Subcutaneous abdominal adipose tissue (tissue), 5 donors: ENCODE results near the gene CCDC97.
"Not testable (repeated sequence)": the region's sequence is repeated elsewhere in the genome, so short reads cannot be mapped to it uniquely, and the experiment has no call there.

Experiments
- H3K27ac ChIP-seq: one replicate; pipeline ENCODE4 v1.7.0; 2013; ENCODE audit warnings: low read depth, mild to moderate bottlenecking, inconsistent platforms, low read length, moderate library complexity
- H3K27me3 ChIP-seq, 5 donors: one replicate each; pipeline ENCODE4 v1.7.0; 2013; ENCODE audit warnings: low read length in 5 of 5, inconsistent platforms in 1 of 5; ENCODE audit not compliant: control insufficient read depth in 5 of 5, insufficient read depth in 4 of 5
- H3K36me3 ChIP-seq, 5 donors: one replicate each; pipeline ENCODE4 v1.7.0; 2013; ENCODE audit warnings: low read length in 5 of 5; ENCODE audit not compliant: control insufficient read depth in 5 of 5, insufficient read depth in 5 of 5
- H3K4me1 ChIP-seq, 5 donors: one replicate each; pipeline ENCODE4 v1.7.0; 2013; ENCODE audit warnings: low read length in 5 of 5, mild to moderate bottlenecking in 3 of 5, moderate library complexity in 1 of 5; ENCODE audit not compliant: control insufficient read depth in 5 of 5, insufficient read depth in 5 of 5
- H3K4me3 ChIP-seq, 5 donors: one replicate each; pipeline ENCODE4 v1.7.0; 2013; ENCODE audit warnings: low read length in 5 of 5, low read depth in 1 of 5
- H3K9ac ChIP-seq, 5 donors: one replicate each; pipeline ENCODE4 v1.7.0; 2013; ENCODE audit warnings: low read length in 5 of 5, mild to moderate bottlenecking in 4 of 5, moderate library complexity in 3 of 5
- H3K9me3 ChIP-seq, 5 donors: one replicate each; pipeline ENCODE4 v1.7.0; 2013; ENCODE audit warnings: low read length in 5 of 5; ENCODE audit not compliant: control insufficient read depth in 5 of 5
- donor health status: healthy.
- donor health status: healthy.
- donor health status: healthy.
- donor health status: healthy.
- donor health status: healthy.

Gene CCDC97

DNA sequence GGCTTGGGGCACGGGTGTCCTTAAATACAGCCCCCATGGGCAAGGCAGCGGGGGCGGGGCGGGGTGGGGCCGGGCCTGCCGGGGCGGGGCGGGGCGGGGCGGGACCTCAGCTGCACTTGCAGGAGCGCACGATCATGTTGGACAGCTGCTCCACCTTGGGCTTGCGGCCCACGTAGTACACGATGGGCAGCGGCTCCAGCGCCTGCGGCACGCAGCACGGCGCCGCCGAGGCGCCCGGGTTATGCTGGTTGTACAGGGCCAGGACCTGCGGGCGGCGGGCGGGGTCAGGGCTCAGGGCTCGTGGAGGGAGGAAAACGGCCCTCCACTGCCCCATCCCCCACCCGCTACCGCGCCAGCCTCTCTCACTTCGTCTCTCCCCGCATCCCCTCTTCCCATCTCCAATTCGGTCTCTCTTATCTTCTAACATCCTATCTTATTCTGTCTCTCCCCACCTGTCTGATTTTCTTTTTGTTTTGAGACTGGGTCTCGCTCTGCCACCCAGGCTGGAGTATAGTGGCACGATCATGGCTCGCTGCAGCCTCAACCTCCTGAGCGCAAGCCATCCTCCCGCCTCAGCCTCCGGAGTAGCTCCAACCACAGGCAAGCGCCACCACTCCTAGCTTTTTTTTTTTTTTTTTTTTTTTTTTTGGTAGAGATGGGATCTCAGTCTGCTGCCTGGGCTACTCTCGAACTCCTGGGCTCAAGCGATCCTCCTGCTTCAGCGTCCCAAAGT is 21.1 kb downstream of the CCDC97 start:
- H3K27ac ChIP-seq, result no peak overlapping the region
- peaks cover 10 to 53% (median 26%) of the 10 kb centered on the region in 5 donors for H3K4me1 ChIP-seq
- no peak overlapping the region for H3K9ac ChIP-seq
- no peak overlapping the region for H3K4me3 ChIP-seq
- H3K36me3 ChIP-seq, result peaks cover 0 to 38% (median 20%) of the 10 kb centered on the region in 5 donors
- peaks cover 3 to 17% (median 9%) of the 10 kb centered on the region in 5 donors for H3K27me3 ChIP-seq
- H3K9me3 ChIP-seq, result no peaks in the 10 kb centered on the region

DNA sequence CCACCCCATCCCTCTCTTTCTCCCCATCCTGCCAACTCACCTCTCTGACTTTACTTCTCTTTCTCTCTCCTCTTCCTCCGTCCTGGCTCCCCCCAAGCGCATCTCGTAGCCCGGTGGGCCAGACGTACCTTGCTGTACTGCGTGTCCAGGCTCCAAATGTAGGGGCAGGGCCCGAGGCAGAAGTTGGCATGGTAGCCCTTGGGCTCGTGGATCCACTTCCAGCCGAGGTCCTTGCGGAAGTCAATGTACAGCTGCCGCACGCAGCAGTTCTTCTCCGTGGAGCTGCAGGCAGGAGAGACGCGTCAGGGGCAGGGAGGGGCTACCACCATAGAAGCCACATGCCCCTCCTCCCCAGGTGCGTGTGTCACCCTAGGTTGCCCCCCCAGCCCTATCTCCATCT is 22.0 kb downstream of the CCDC97 start:
- Histone ChIP-seq H3K4me3 (no peak overlapping the region), H3K27me3 (peaks cover 0 to 12% (median 9%) of the 10 kb centered on the region in 5 donors), H3K27ac (no peak overlapping the region), H3K4me1 (peaks cover 6 to 44% (median 17%) of the 10 kb centered on the region in 5 donors), H3K9ac (no peak overlapping the region), H3K36me3 (peaks cover 0 to 38% (median 20%) of the 10 kb centered on the region in 5 donors), H3K9me3 (no peaks in the 10 kb centered on the region)

DNA sequence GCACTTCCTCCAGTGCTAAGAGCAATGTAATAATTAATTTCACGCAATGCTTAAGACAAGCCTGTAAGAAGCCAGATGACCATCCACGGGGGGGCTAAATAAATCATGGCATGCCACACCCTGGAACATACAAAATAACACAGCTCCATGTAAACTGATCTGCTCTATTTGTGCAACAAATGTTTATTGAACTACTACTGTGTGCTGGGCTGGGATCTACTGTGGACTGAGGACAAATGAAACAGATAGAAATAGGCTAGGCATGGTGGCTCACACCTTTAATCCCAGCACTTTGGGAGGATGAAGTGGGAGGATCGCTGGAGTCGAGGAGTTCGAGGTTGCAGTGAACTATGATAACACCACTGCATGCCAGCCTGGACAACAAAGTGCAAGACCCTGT is 22.5 kb downstream of the CCDC97 start:
- H3K4me3 ChIP-seq, result no peak overlapping the region
- no peak overlapping the region for H3K9ac ChIP-seq
- peaks cover 6 to 39% (median 13%) of the 10 kb centered on the region in 5 donors for H3K4me1 ChIP-seq
- H3K27me3 ChIP-seq, result peaks cover 0 to 9% (median 7%) of the 10 kb centered on the region in 5 donors
- peaks cover 0 to 38% (median 20%) of the 10 kb centered on the region in 5 donors for H3K36me3 ChIP-seq
- no peak overlapping the region for H3K27ac ChIP-seq
- no peaks in the 10 kb centered on the region for H3K9me3 ChIP-seq

DNA sequence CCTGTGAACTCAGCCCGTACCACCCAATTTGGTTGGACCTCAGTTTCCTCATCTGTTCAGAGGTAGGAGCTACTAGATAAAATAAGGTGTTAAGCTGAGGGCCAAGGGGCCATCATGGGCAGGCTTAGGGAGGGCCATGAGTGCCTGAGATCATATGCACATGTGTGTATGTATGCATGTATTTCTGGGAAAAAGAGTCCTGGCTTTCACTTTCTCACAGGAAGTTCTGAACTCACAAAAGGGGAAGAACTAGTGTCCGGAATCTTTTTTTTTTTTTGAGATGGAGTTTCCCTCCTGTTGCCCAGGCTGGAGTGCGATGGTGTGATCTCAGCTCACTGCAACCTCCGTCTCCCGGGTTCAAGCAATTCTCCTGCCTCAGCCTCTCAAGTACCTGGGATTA is 24.8 kb downstream of the CCDC97 start:
- Histone ChIP-seq H3K9ac (peak overlapping the region in 1 of 5 donors; percentile 89), H3K27me3 (no peaks in the 10 kb centered on the region), H3K4me1 (peaks cover 0 to 21% (median 2%) of the 10 kb centered on the region in 5 donors), H3K9me3 (no peaks in the 10 kb centered on the region), H3K27ac (peak overlapping the region; percentile 23), H3K36me3 (peaks cover 0 to 40% (median 16%) of the 10 kb centered on the region in 5 donors), H3K4me3 (no peak overlapping the region)

DNA sequence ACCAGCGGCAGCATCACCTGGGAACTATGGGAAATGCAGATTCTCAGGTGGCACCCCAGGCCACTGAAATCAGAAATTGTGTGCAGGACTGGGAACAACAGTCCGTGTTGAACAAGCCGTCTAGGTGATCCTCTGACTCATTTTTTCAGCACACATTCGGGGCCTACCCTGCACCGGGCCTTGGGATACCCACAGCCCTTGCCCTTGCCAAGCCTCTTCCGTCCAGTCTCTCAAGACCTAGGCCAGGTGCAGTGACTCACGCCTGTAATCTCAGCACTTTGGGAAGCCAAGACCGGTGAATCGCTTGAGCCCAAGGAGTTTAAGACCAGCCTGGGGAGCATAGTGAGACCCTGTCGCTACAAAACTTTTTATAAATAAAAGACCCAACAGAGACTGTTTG is 25.5 kb downstream of the CCDC97 start:
- Histone ChIP-seq H3K9ac (no peak overlapping the region), H3K27ac (no peak overlapping the region), H3K9me3 (no peaks in the 10 kb centered on the region), H3K36me3 (peaks cover 0 to 41% (median 12%) of the 10 kb centered on the region in 5 donors), H3K27me3 (no peaks in the 10 kb centered on the region), H3K4me3 (no peak overlapping the region), H3K4me1 (peaks cover 0 to 18% (median 2%) of the 10 kb centered on the region in 5 donors)

DNA sequence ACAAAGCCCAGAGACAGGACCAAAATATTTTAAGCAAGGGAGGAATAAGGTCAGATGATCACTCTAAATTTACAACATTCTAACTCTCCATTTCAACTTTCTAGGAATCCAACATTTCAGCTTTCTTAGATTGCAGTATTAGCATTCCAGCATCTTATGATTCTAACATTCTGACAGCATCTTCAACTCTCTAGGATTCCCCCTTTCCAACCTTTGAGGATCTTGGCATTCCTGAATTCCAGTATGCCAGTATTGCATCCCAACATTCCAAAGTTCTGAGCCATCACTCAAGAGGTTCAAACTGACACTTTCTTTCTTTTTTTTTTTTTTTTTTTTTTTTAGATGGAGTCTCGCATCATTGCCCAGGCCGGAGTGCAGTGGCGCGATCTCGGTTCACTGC is 30.0 kb downstream of the CCDC97 start:
- H3K27ac ChIP-seq, result no peak overlapping the region
- H3K9me3 ChIP-seq, result no peaks in the 10 kb centered on the region
- peaks cover 0 to 20% (median 7%) of the 10 kb centered on the region in 5 donors for H3K4me1 ChIP-seq
- H3K9ac ChIP-seq, result no peak overlapping the region
- no peak overlapping the region for H3K4me3 ChIP-seq
- no peaks in the 10 kb centered on the region for H3K27me3 ChIP-seq
- H3K36me3 ChIP-seq, result peaks cover 3 to 50% (median 25%) of the 10 kb centered on the region in 5 donors

DNA sequence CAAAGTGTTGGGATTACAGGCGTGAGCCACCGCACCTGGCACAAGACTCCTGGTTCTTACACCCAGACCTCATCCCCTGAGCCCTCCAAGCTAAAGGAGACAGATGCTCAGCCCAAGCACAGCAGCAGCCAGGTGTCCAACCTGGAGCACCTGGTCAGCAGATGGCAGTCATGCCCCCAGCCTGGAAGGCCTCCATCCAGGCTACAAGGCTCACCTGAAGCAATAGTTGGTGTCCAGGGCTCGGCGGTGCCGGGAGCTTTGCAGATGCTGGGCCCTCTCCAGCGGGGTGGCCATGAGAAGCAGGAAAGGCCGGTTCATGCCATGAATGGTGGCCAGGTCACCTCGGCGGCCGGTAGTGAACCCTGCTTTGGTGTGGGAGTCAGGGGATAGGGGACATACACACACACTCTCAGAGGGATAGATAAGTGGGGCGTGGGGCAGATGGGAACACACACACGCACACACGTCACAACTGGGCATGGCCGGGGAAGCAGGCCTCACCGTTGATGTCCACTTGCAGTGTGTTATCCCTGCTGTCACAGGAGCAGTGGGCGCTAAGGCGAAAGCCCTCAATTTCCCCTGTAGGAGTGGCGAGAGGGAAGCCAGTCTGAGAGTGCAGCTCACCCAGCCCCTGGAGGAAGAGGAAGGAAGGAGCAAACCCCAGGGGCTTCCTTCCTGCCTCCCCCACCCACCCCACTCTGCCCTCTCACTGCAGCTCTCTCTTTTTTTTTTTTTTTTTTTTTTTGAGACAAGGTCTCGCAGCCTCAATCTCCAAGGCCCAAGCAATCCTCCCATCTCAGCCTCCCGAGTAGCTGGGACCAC is 31.9 kb downstream of the CCDC97 start:
- Histone ChIP-seq H3K27ac (no peak overlapping the region), H3K4me1 (peaks cover 0 to 13% (median 7%) of the 10 kb centered on the region in 5 donors), H3K4me3 (no peak overlapping the region), H3K9me3 (no peaks in the 10 kb centered on the region), H3K9ac (no peak overlapping the region), H3K36me3 (peaks cover 3 to 57% (median 24%) of the 10 kb centered on the region in 5 donors), H3K27me3 (no peaks in the 10 kb centered on the region)

DNA sequence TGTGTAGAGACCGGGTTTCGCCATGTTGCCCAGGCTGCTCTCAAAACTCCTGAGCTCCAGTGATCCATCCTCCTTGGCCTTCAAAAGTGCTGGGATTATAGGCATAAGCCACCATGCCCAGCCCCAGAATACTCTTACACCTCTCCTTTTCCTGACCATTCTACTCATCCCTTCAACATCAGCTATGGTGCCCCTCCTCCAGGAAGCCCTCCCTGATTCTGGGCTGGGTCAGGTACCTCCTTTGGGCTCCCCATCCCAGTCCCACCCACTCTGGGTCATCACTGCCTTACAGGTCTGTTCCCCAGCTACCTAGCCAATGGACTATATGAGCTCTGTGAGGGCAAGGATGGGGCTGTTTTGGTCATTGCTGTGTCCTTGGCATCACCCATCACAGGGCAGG is 34.2 kb downstream of the CCDC97 start:
- Histone ChIP-seq H3K4me1 (peaks cover 3 to 17% (median 7%) of the 10 kb centered on the region in 5 donors), H3K27me3 (no peaks in the 10 kb centered on the region), H3K9me3 (no peaks in the 10 kb centered on the region), H3K36me3 (peaks cover 3 to 61% (median 29%) of the 10 kb centered on the region in 5 donors), H3K4me3 (no peak overlapping the region), H3K27ac (no peak overlapping the region), H3K9ac (no peak overlapping the region)

DNA sequence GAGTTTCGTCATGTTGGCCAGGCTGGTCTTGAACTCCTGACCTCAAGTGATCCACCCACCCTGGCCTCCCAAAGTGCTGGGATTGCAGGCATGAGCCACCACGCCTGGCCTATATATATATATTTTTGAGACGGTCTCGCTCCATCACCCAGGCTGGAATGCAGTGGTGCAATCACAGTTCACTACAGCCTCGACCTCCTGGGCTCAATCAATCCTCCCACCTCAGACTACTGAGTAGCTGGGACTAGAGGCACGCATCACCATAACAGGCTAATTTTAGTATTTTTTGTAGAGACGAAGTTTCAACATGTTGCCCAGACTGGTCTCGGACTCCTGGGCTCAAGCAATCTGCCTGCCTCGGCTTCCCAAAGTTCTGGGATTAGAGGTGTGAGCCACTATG is 36.9 kb downstream of the CCDC97 start:
- H3K27me3 ChIP-seq, result peaks cover 0 to 11% (median 3%) of the 10 kb centered on the region in 5 donors
- H3K36me3 ChIP-seq, result peaks cover 0 to 39% (median 25%) of the 10 kb centered on the region in 5 donors
- H3K4me3 ChIP-seq, H3K9me3 ChIP-seq, H3K9ac ChIP-seq, H3K27ac ChIP-seq: not testable (repeated sequence)
- H3K4me1 ChIP-seq, result peaks cover 4 to 40% (median 24%) of the 10 kb centered on the region in 5 donors
